Measurements from ENCODE around the gene NAPEPLD.
"Not testable (repeated sequence)": the region's sequence is repeated elsewhere in the genome, so short reads cannot be mapped to it uniquely, and the experiment has no call there.

Gene NAPEPLD

DNA sequence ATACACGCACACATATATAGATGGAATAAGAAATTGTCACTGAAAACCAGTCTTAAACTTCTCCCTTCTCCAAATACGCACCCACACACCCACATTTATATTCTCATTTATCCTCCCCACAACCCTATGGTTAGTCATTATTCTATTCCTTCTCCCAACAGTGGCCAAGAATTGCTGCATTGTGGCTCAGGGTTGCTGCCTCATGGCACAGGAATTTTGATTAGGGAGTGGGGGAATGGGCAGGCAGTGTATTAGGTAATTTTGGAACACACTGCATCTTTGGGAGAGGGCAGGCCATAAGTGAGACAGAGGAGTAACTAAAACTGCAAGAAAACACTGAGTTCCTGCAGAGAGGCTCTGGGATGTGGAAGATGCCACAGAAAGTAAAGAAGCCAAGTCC lies 35.7 kb downstream of the NAPEPLD start:
- no peak for DNase-seq (ENCODE audit: low read depth)

GRCh38 chr7:103106703-103107070 lies 42.2 kb downstream of the NAPEPLD start:
- DNase-seq (ENCODE audit: low read depth), result not testable (repeated sequence)

DNA sequence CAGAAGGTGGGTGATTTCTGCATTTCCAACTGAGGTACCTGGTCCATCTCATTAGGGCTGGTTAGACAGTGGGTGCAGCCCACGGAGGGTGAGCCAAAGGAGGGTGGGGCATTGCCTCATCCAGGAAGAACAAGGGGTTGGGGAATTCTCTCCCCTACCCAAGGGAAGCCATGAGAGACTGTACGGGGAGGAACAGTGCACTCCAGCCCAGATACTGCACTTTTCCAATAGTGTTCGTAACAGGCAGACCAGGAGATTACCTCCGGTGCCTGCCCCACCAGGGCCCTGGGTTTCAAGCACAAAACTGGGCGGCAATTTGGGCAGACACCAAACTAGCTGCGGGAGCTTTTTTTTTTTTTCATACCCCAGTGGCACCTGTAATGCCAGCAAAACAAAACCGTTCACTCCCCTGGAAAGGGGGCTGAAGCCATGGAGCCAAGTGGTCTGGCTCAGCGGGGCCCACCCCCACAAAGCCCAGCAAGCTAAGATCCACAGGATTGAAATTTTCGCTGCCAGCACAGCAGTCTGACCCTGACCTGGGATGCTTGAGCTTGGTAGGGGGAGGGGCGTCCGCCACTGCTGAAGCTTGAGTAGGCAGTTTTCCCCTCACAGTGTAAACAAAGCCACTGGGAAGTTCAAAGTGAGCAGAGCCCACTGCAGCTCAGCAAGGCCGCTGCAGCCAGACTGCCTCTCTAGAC lies 42.7 kb downstream of the NAPEPLD start:
- no peak for DNase-seq (ENCODE audit: low read depth)

DNA sequence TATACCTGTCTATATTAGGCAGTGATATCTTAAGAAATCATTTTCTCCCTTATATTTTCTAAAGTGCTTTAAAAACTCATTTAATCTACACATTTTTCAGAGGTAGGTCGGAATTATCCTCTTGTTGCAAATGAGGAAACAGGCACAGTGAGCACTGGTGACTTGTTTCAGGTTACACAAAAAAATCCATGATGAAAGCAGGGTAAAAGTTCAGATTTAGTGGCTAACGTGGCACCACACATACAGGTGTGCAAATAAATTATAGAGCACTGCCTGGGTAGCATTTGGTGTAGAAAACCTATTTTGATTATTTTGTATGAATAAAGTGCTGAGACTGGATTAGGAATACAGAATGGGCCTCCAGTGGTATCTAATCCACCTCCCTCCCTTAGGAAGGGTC lies 47.4 kb downstream of the NAPEPLD start:
- DNase-seq (ENCODE audit: low read depth), result no peak

DNA sequence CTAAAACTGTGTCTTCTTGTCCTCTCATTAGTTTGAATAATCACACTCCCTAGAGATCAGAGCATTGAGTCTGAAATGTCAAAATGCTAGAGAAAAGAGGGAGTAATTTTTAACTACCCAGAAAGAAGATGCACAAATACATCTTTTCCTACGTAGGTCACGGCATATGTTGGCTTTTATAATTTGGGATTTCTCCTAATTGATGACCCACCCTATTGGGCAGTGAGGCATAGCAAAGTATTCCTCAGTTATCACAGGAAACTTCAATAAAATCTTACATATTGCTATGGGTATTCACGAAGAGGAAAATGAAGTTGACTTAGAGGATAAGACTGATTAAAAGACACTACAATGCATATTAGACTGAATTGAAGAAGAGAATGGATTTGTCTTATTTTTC lies 48.6 kb downstream of the NAPEPLD start:
- DNase-seq (ENCODE audit: low read depth), result no peak

DNA sequence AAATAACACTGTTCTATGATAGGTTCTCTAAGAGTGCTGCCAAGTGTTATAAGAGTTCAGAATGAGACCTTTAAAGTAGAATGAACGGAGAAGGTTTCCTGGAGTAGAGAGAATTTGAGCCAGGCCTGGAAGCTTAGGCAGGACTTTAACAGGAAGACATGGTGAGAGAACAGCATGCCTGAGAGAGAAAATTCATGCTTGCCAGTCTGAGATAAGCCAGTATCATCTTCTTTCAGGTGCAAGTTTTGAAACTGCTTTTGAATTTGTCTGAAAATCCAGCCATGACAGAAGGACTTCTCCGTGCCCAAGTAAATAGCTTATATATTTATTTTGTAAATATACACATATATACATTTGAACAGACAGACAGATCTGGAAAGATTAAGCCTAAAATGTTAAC lies 51.9 kb downstream of the NAPEPLD start:
- DNase-seq (ENCODE audit: low read depth), result no peak

- DNase-seq (ENCODE audit: low read depth), result not testable (repeated sequence)
These were observed 53.3 kb downstream of the NAPEPLD start for GRCh38 chr7:103095558-103095957.

GRCh38 chr7:103094102-103094501 lies 54.8 kb downstream of the NAPEPLD start:
- DNase-seq (ENCODE audit: low read depth), result no peak

GRCh38 chr7:103093429-103093828 lies 55.5 kb downstream of the NAPEPLD start:
- no peak for DNase-seq (ENCODE audit: low read depth)

GRCh38 chr7:103092321-103092720 lies 56.6 kb downstream of the NAPEPLD start:
- not testable (repeated sequence) for DNase-seq (ENCODE audit: low read depth)

DNA sequence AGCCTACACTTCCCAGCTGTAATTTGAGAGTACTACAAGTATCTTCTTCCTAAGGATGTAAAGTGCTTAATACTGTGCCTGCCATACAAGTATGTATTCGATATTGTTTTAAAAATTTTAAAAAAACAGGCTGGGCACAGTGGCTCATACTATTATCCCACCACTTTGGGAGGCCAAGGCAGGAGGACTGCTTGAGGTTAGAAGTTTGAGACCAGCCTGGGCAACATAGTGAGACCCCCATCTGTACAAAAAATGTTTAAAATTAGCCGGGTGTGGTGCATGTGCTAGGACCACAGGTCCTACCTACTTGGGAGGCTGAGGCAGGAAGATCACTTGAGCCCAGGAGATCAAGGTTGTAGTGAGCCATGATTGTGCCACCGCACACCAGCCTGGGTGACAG lies 65.7 kb downstream of the NAPEPLD start:
- no peak for DNase-seq (ENCODE audit: low read depth)

DNA sequence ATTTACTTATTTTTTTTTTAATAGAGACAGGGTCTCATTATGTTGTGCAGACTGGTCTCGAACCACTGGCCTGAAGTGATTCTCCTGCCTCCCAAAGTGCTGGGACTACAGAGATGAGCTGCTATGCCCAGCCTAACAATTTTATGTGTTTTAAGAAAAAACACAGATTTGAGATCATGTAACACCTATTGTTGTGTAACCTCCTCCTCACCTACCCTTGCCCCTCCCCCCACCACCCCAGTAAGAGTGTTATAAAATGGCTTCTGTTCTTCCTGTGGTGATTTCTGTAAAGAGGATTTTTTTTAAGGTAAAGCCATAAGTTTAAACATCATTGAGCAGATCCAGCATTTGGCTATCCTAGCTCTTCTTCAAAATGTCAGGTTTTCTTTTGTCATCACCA lies 66.4 kb downstream of the NAPEPLD start:
- DNase-seq (ENCODE audit: low read depth), result no peak

- DNase-seq (ENCODE audit: low read depth), result no peak
These were observed 68.0 kb downstream of the NAPEPLD start for GRCh38 chr7:103080923-103081322.

- DNase-seq (ENCODE audit: low read depth), result no peak
These were observed 69.1 kb downstream of the NAPEPLD start for GRCh38 chr7:103079836-103080235.

DNA sequence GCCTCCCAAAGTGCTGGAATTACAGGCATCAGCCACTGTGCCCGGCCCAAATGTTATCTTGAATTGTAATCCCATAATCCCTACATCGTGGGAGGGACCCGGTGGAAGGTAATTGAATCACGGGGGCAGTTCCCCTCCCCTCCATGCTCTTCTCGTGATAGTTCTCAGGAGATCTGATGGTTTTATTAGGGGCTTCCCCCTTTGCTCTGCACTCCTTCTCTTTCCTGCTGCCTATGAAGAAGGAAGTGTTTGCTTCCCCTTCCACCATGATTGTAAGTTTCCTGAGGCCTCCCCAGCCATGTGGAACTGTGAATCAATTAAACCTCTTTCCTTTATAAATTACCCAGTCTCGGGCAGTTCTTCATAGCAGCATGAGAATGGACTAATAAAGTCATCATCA lies 70.7 kb downstream of the NAPEPLD start:
- DNase-seq (ENCODE audit: low read depth), result not testable (repeated sequence)

- no peak for DNase-seq (ENCODE audit: low read depth)
These were observed 71.6 kb downstream of the NAPEPLD start for GRCh38 chr7:103077318-103077717.

DNA sequence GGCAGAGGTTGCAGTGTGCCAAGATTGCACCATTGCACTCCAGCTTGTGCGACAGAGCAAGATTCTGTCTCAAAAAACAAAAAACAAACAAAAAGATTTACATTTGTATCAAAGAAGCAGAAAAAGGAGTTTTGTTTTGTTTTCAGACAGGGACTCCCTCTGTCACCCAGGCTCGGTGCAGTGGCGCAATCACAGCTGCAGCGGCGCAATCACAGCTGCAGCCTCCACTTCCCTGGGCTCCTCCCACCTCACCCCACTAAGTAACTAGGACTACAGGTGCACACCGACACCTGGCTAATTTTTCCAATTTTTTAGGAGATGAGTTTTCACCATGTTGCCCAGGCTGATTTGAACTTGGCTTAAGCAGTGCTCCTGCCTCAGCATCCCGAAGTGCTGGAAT lies 72.1 kb downstream of the NAPEPLD start:
- DNase-seq (ENCODE audit: low read depth), result no peak

GRCh38 chr7:103075337-103075918 lies 73.5 kb downstream of the NAPEPLD start:
- DNase-seq (ENCODE audit: low read depth), result peak; percentile 26

GRCh38 chr7:103074519-103075336 lies 74.2 kb downstream of the NAPEPLD start, which contains the start of the genes ARMC10 and FBXL13:
TSS of gene ARMC10 (plus strand) at chr7:103075140. CDS start at chr7:103075273, 133 bp downstream.
TSS of gene FBXL13 (minus strand) at chr7:103074796.
- DNase-seq (ENCODE audit: low read depth), result peak; percentile 78

GRCh38 chr7:103073989-103074518 lies 74.8 kb downstream of the NAPEPLD start:
- DNase-seq (ENCODE audit: low read depth), result no peak

DNA sequence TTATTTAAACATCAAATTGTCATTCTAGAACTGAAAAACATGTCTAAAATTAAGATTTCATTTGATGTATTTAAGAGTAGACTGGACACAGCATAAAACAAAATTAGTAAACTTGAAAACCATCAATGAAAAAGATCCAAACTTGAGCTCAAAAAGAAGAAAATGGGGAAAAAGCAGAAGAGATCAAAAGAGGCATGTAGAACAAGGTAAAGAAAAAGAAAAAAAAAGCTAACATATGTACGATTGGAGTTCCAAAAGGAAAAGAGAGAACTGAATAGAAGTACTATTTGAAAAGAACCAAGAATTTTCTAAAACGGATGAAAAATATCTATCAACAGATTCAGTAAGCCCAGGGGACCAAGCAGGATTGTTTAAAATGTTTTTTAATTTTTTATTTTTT lies 77.9 kb downstream of the NAPEPLD start:
- no peak for DNase-seq (ENCODE audit: low read depth)

Data from stimulated activated CD8-positive, alpha-beta memory T cell treated with anti-CD3 and anti-CD28 coated beads, Interleukin-15, amount 100 ng/mL, for 1 hour (primary cell).